Epithelial cell of prostate (primary cell): ENCODE results near the gene VAV1.
"Not testable (repeated sequence)": the region's sequence is repeated elsewhere in the genome, so short reads cannot be mapped to it uniquely, and the experiment has no call there.

Experiments
- DNase-seq: peaks from one replicate; pipeline ENCODE4 v3.0.0-alpha.2; 2011; ENCODE audit warnings: low read depth, low spot score
- H3K27ac ChIP-seq: fragments of 450-650 bp; 2 replicates; pipeline ENCODE4 v1.5.1; 2017; ENCODE audit warnings: mild to moderate bottlenecking

The VAV1 gene

GRCh38 chr19:6737284-6737872 lies 35.1 kb upstream of the VAV1 start, which contains the start of gene GPR108:
Gene GPR108 (minus strand): TSS chr19:6737580. CDS start chr19:6737576, 4 bp downstream.
- DNase-seq = peak; percentile 100
- peak within 1 kb of the TSS; percentile 95 for H3K27ac ChIP-seq

GRCh38 chr19:6737873-6738786 lies 34.4 kb upstream of the VAV1 start:
- DNase-seq = no peak
- peak overlapping the region; percentile 95 for H3K27ac ChIP-seq

- no peak for DNase-seq
- H3K27ac ChIP-seq = peak overlapping the region; percentile 95
Measured at GRCh38 chr19:6738787-6739389, 33.6 kb upstream of the VAV1 start.

- H3K27ac ChIP-seq = peak within 1 kb of the TSS; percentile 95
- no peak for DNase-seq
Measured at GRCh38 chr19:6739390-6739882, 33.1 kb upstream of the VAV1 start, which contains the start of gene TRIP10. Gene TRIP10 (plus strand): TSS chr19:6739680. CDS start chr19:6739762, 82 bp downstream.

- DNase-seq = no peak
- H3K27ac ChIP-seq = peak overlapping the region; percentile 95
Measured at GRCh38 chr19:6739883-6740588, 32.5 kb upstream of the VAV1 start.

GRCh38 chr19:6740589-6741343 lies 31.7 kb upstream of the VAV1 start:
- H3K27ac ChIP-seq = peak overlapping the region; percentile 95
- DNase-seq = no peak

GRCh38 chr19:6743066-6743465 lies 29.4 kb upstream of the VAV1 start:
- no peak for DNase-seq
- H3K27ac ChIP-seq = peak overlapping the region; percentile 85

GRCh38 chr19:6743714-6744380 lies 28.7 kb upstream of the VAV1 start:
- peak overlapping the region; percentile 85 for H3K27ac ChIP-seq
- DNase-seq = no peak

- H3K27ac ChIP-seq = peak overlapping the region; percentile 85
- DNase-seq = no peak
Measured at GRCh38 chr19:6744381-6745301, 27.9 kb upstream of the VAV1 start.

- peak overlapping the region; percentile 85 for H3K27ac ChIP-seq
- no peak for DNase-seq
Measured at GRCh38 chr19:6745965-6746364, 26.5 kb upstream of the VAV1 start.

- DNase-seq = not testable (repeated sequence)
Measured at GRCh38 chr19:6748543-6748942, 24.0 kb upstream of the VAV1 start.

GRCh38 chr19:6750062-6750461 lies 22.4 kb upstream of the VAV1 start:
- H3K27ac ChIP-seq = peak overlapping the region; percentile 43
- DNase-seq = no peak

More at GRCh38 chr19:6748543-6748942, 24.0 kb upstream of the VAV1 start:
- peak overlapping the region; percentile 2 for H3K27ac ChIP-seq

GRCh38 chr19:6751189-6751588 lies 21.3 kb upstream of the VAV1 start:
- DNase-seq = no peak
- peak overlapping the region; percentile 43 for H3K27ac ChIP-seq

GRCh38 chr19:6752256-6753177 lies 20.0 kb upstream of the VAV1 start:
- DNase-seq = no peak
- H3K27ac ChIP-seq = peak overlapping the region; percentile 43

- H3K27ac ChIP-seq = no peak overlapping the region
- DNase-seq = no peak
Measured at GRCh38 chr19:6753178-6754031, 19.1 kb upstream of the VAV1 start.

GRCh38 chr19:6754136-6754535 lies 18.4 kb upstream of the VAV1 start:
- H3K27ac ChIP-seq = no peak overlapping the region
- no peak for DNase-seq
